K562 (cell line): Measurements from ENCODE around the gene CEP72. TPM values are rescaled to one million over a fixed set of nuclear protein-coding genes. Genes with fewer than 3 reads are reported as not detected.

Experiments
- ATAC-seq: fragments of 200-7000 bp; cut with Tn5 transposase; 3 replicates; pipeline ENCODE4 v1.9.1; 2020; ENCODE audit warnings: moderate library complexity
- BruUV-seq: library from RNA; stranded (reverse); fragments of 400-500 nt; replicated peaks from 2 replicates; lab custom pipeline; 2021; lab: Mats Ljungman, UMichigan
- CTCF ChIA-PET: fragments of 300-600 bp; formaldehyde crosslinking; extraction: SDS; loops from one replicate; lab custom pipeline; 2021; ENCODE audit warnings: low intra/inter-chr PET ratio; lab: Yijun Ruan, JAX
- POLR2A ChIA-PET: fragments of 300-600, 350-650 bp; sonication (Branson Sonifier 250); formaldehyde crosslinking; extraction: SDS; loops from one replicate; lab custom pipeline; 2021; ENCODE audit warnings: antibody characterized with exemption, inconsistent platforms; lab: Yijun Ruan, JAX
- DNase-seq, 4 experiments: peaks; one replicate each; pipeline versions ENCODE4 v3.0.0 to v3.0.0-alpha.2; 2011 to 2018; ENCODE audit warnings: low spot score in 3 of 4, mixed read lengths in 3 of 4; ENCODE audit errors: extremely low read depth in 1 of 4
- FAIRE-seq: peaks from 2 replicates; lab custom pipeline; 2011; peaks lifted over from hg19 to GRCh38; lab: Jason Lieb, UNC
- H2AFZ ChIP-seq: 2 replicates; pipeline ENCODE4 v1.6.0; 2011; ENCODE audit warnings: low read depth, low read length, control low read depth, inconsistent platforms
- H3K27ac ChIP-seq: fragments of 200-600 bp; 3 replicates; pipeline ENCODE4 v1.8.0; 2011; ENCODE audit warnings: low read depth, mild to moderate bottlenecking, control low read depth, inconsistent platforms, low read length, moderate library complexity, mixed read lengths; ENCODE audit errors: extremely low read depth
- H3K27me3 ChIP-seq, 2 experiments: fragments of 300-600 bp in 1 of 2; 2 replicates in 1 of 2; 3 replicates in 1 of 2; pipeline versions ENCODE4 v1.6.0 to v1.8.0; 2011; ENCODE audit warnings: inconsistent platforms in 2 of 2, low read length in 2 of 2, mild to moderate bottlenecking in 1 of 2, mixed read lengths in 1 of 2, moderate library complexity in 1 of 2; ENCODE audit not compliant: control insufficient read depth in 2 of 2, insufficient read depth in 2 of 2
- H3K36me3 ChIP-seq: fragments of 300-600 bp; 3 replicates; pipeline ENCODE4 v1.8.0; 2011; ENCODE audit warnings: mild to moderate bottlenecking, low read length, inconsistent platforms; ENCODE audit not compliant: control insufficient read depth, insufficient read depth
- H3K4me1 ChIP-seq, 2 experiments: fragments of 200-600 bp in 1 of 2; replicated peaks in 1 of 2; 2 replicates in 1 of 2; 3 replicates in 1 of 2; pipeline versions ENCODE4 v1.5.1 to v1.8.0; 2011; ENCODE audit warnings: inconsistent platforms in 2 of 2, low read length in 2 of 2, mild to moderate bottlenecking in 1 of 2, mixed read lengths in 1 of 2, moderate library complexity in 1 of 2; ENCODE audit not compliant: control insufficient read depth in 2 of 2, insufficient read depth in 2 of 2
- H3K4me2 ChIP-seq: 2 replicates; pipeline ENCODE4 v1.6.1; 2011; ENCODE audit warnings: low read length, control low read depth, inconsistent platforms, mixed read lengths; ENCODE audit not compliant: insufficient read depth
- H3K4me3 ChIP-seq: fragments of 200-600 bp; sonication (generic), shearing (Covaris generic); 2 replicates; pipeline ENCODE4 v1.5.1; 2016; ENCODE audit warnings: control low read depth, inconsistent platforms
- H3K79me2 ChIP-seq: fragments of 200-600 bp; 3 replicates; pipeline ENCODE4 v1.8.0; 2011; ENCODE audit warnings: low read length, inconsistent platforms; ENCODE audit not compliant: control insufficient read depth, insufficient read depth
- H3K9ac ChIP-seq, 2 experiments: 2 replicates each; pipeline versions ENCODE4 v1.6.0 to v1.6.1; 2011; ENCODE audit warnings: low read depth in 2 of 2, low read length in 2 of 2, control low read depth in 1 of 2, inconsistent platforms in 1 of 2, mild to moderate bottlenecking in 1 of 2, mixed read lengths in 1 of 2; ENCODE audit not compliant: insufficient read depth in 1 of 2
- H3K9me1 ChIP-seq: one replicate; pipeline ENCODE4 v1.6.0; 2011; ENCODE audit warnings: inconsistent platforms, mild to moderate bottlenecking, low read length, moderate library complexity; ENCODE audit not compliant: control insufficient read depth, insufficient read depth
- H3K9me3 ChIP-seq: replicated peaks from 2 replicates; pipeline ENCODE4 v1.5.1; 2011; ENCODE audit warnings: low read depth, low read length, inconsistent platforms; ENCODE audit not compliant: control insufficient read depth, insufficient read depth
- H4K20me1 ChIP-seq: replicated peaks from 2 replicates; pipeline ENCODE4 v1.6.1; 2011; ENCODE audit warnings: low read length, inconsistent platforms, mixed read lengths; ENCODE audit not compliant: control insufficient read depth, insufficient read depth
- CBX3 ChIP-seq, 2 experiments: IDR thresholded peaks; 1 replicate in 1 of 2; 2 replicates in 1 of 2; pipeline ENCODE4 v1.6.1; 2012; ENCODE audit warnings: inconsistent platforms in 2 of 2, low read length in 2 of 2, borderline replicate concordance in 1 of 2, control low read depth in 1 of 2
- COPS2 ChIP-seq: fragments of 450-650 bp; conservative IDR thresholded peaks from 2 replicates; pipeline ENCODE4 v1.6.1; 2016; ENCODE audit warnings: mild to moderate bottlenecking, moderate library complexity
- ELF1 ChIP-seq: fragments of 200-800 bp; sonication (Bioruptor generic); IDR thresholded peaks from 2 replicates; pipeline ENCODE4 v1.6.1; 2016; ENCODE audit warnings: missing genetic modification characterization, missing compliant biosample characterization
- ESRRB ChIP-seq: fragments of 250-450 bp; sonication (Bioruptor Pico); IDR thresholded peaks from 2 replicates; pipeline ENCODE4 v1.5.0; 2020; ENCODE audit warnings: mild to moderate bottlenecking, moderate library complexity, borderline replicate concordance
- PHB2 ChIP-seq: fragments of 450-650 bp; IDR thresholded peaks from 2 replicates; pipeline ENCODE4 v1.6.1; 2017; ENCODE audit warnings: low read depth
- PTRF ChIP-seq: fragments of 450-650 bp; IDR thresholded peaks from 2 replicates; pipeline ENCODE4 v1.6.1; 2016; ENCODE audit warnings: mild to moderate bottlenecking, missing genetic modification characterization, missing compliant biosample characterization
- SP1 ChIP-seq: sonication (generic); formaldehyde crosslinking; IDR thresholded peaks from 2 replicates; pipeline ENCODE4 v1.8.1; 2022; ENCODE audit warnings: mild to moderate bottlenecking, missing genetic modification reagents
- YBX1 ChIP-seq: fragments of 450-650 bp; IDR thresholded peaks from 2 replicates; pipeline ENCODE4 v1.7.1; 2016; ENCODE audit warnings: mild to moderate bottlenecking
- WGBS: fragments of 100-300 bp; shearing (Covaris generic); methylation state at CpG from one replicate; pipeline ENCODE4 v1.1.6; 2016; ENCODE audit warnings: low coverage, mixed read lengths; ENCODE audit not compliant: insufficient coverage; ENCODE audit errors: missing lambda C conversion rate; 5-methylcytosine and 5-hydroxymethylcytosine counted together
- in situ Hi-C: fragments of 300-500 bp; cut with MboI; formaldehyde crosslinking; loops from 4 replicates; pipeline ENCODE4 v1.15.0; 2018; ENCODE audit warnings: inconsistent platforms, mixed read lengths
- intact Hi-C: fragments of 100-400 bp; cut with micrococcal nuclease; formaldehyde crosslinking; loops from 2 replicates; pipeline ENCODE4 v1.14.2; 2022
- polyA plus RNA-seq, 8 experiments: library from polyadenylated mRNA; depleted of rRNA in 4 of 8; stranded (reverse) in 5 of 8; unstranded in 3 of 8; fragments of >200 nt; fragmentation: Nextera tagmentation in 2 of 8; fragmentation: Illumina TruSeq in 1 of 8; extraction: Ambion mirVana in 2 of 8; extraction: Trizol in 1 of 8; gene quantifications; 2 replicates each; pipeline versions ENCODE4 v1.2.1 to v1.2.3, GENCODE V29; 2011 to 2014; ENCODE audit warnings: inconsistent platforms in 1 of 8, missing spikeins in 1 of 8
- total RNA-seq, 7 experiments: library from RNA; depleted of rRNA in 6 of 7; stranded (reverse); fragments of >200 nt in 6 of 7; fragmentation: Illumina TruSeq in 2 of 7; extraction: Trizol in 2 of 7; gene quantifications; 2 replicates each; pipeline versions ENCODE4 v1.2.1 to v1.2.3, GENCODE V29; 2011 to 2021; ENCODE audit warnings: low replicate concordance in 1 of 7
- TF ChIP-seq, protein P1 (sequence below): fragments of 200-600 bp; sonication (generic); IDR thresholded peaks from one replicate; pipeline ENCODE4 v1.6.1; 2012; ENCODE audit warnings: mild to moderate bottlenecking, low read depth, low read length, inconsistent platforms
- TF ChIP-seq, protein P2 (sequence below): sonication (generic); formaldehyde crosslinking; IDR thresholded peaks from 2 replicates; pipeline ENCODE4 v1.8.0; 2022; ENCODE audit warnings: missing genetic modification reagents, mild to moderate bottlenecking, moderate library complexity, borderline replicate concordance
- TF ChIP-seq, protein P3 (sequence below): fragments of 450-650 bp; formaldehyde crosslinking; IDR thresholded peaks from 2 replicates; pipeline ENCODE4 v1.4.0; 2022; ENCODE audit warnings: mild to moderate bottlenecking, moderate library complexity

Gene CEP72
- total and polyA plus RNA-seq, 9 of the 15 experiments (the other 6 are each of a cell fraction or from before 2014, with no cell fraction given) = 0.89 to 38.1 (median 14.2) TPM

DNA sequence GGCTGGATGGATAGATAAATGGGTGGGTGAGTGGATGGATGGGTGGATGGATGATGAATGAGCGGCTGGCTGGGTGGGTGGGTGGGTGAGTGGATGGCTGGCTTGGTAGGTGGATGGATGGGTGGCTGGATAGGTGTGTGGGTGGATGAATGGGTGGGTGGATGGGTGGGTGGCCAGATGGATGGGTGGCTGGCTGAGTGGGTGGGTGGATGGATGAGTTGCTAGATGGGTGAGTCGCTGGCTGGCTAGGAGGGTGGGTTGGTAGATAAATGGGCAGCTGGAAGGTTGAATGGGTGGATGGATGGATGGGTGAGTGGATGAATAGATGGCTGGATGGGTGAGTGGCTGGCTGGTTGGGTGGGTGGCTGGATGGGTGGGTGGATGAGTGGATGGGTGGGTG is 27.9 kb upstream of the CEP72 start:
- intact Hi-C loops = no loop called here
- no peak for TF ChIP-seq ELF1 (tag)
- TF ChIP-seq CBX3 (IDR thresholded peaks at IDR 0.05; ENCODE audit: borderline replicate concordance in 1 of 2, low read length in 2 of 2) = no peak
- TF ChIP-seq, protein P1, sequence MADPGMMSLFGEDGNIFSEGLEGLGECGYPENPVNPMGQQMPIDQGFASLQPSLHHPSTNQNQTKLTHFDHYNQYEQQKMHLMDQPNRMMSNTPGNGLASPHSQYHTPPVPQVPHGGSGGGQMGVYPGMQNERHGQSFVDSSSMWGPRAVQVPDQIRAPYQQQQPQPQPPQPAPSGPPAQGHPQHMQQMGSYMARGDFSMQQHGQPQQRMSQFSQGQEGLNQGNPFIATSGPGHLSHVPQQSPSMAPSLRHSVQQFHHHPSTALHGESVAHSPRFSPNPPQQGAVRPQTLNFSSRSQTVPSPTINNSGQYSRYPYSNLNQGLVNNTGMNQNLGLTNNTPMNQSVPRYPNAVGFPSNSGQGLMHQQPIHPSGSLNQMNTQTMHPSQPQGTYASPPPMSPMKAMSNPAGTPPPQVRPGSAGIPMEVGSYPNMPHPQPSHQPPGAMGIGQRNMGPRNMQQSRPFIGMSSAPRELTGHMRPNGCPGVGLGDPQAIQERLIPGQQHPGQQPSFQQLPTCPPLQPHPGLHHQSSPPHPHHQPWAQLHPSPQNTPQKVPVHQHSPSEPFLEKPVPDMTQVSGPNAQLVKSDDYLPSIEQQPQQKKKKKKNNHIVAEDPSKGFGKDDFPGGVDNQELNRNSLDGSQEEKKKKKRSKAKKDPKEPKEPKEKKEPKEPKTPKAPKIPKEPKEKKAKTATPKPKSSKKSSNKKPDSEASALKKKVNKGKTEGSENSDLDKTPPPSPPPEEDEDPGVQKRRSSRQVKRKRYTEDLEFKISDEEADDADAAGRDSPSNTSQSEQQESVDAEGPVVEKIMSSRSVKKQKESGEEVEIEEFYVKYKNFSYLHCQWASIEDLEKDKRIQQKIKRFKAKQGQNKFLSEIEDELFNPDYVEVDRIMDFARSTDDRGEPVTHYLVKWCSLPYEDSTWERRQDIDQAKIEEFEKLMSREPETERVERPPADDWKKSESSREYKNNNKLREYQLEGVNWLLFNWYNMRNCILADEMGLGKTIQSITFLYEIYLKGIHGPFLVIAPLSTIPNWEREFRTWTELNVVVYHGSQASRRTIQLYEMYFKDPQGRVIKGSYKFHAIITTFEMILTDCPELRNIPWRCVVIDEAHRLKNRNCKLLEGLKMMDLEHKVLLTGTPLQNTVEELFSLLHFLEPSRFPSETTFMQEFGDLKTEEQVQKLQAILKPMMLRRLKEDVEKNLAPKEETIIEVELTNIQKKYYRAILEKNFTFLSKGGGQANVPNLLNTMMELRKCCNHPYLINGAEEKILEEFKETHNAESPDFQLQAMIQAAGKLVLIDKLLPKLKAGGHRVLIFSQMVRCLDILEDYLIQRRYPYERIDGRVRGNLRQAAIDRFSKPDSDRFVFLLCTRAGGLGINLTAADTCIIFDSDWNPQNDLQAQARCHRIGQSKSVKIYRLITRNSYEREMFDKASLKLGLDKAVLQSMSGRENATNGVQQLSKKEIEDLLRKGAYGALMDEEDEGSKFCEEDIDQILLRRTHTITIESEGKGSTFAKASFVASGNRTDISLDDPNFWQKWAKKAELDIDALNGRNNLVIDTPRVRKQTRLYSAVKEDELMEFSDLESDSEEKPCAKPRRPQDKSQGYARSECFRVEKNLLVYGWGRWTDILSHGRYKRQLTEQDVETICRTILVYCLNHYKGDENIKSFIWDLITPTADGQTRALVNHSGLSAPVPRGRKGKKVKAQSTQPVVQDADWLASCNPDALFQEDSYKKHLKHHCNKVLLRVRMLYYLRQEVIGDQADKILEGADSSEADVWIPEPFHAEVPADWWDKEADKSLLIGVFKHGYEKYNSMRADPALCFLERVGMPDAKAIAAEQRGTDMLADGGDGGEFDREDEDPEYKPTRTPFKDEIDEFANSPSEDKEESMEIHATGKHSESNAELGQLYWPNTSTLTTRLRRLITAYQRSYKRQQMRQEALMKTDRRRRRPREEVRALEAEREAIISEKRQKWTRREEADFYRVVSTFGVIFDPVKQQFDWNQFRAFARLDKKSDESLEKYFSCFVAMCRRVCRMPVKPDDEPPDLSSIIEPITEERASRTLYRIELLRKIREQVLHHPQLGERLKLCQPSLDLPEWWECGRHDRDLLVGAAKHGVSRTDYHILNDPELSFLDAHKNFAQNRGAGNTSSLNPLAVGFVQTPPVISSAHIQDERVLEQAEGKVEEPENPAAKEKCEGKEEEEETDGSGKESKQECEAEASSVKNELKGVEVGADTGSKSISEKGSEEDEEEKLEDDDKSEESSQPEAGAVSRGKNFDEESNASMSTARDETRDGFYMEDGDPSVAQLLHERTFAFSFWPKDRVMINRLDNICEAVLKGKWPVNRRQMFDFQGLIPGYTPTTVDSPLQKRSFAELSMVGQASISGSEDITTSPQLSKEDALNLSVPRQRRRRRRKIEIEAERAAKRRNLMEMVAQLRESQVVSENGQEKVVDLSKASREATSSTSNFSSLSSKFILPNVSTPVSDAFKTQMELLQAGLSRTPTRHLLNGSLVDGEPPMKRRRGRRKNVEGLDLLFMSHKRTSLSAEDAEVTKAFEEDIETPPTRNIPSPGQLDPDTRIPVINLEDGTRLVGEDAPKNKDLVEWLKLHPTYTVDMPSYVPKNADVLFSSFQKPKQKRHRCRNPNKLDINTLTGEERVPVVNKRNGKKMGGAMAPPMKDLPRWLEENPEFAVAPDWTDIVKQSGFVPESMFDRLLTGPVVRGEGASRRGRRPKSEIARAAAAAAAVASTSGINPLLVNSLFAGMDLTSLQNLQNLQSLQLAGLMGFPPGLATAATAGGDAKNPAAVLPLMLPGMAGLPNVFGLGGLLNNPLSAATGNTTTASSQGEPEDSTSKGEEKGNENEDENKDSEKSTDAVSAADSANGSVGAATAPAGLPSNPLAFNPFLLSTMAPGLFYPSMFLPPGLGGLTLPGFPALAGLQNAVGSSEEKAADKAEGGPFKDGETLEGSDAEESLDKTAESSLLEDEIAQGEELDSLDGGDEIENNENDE = no peak
- TF ChIP-seq YBX1 = no peak
- TF ChIP-seq PTRF (tag) = no peak
- no peak for TF ChIP-seq ESRRB (CRISPR knock-in tag)
- no peak for TF ChIP-seq COPS2
- TF ChIP-seq PHB2 = no peak
- TF ChIP-seq, protein P2, sequence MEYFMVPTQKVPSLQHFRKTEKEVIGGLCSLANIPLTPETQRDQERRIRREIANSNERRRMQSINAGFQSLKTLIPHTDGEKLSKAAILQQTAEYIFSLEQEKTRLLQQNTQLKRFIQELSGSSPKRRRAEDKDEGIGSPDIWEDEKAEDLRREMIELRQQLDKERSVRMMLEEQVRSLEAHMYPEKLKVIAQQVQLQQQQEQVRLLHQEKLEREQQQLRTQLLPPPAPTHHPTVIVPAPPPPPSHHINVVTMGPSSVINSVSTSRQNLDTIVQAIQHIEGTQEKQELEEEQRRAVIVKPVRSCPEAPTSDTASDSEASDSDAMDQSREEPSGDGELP (CRISPR knock-in tag) = no peak
- TF ChIP-seq, protein P3, sequence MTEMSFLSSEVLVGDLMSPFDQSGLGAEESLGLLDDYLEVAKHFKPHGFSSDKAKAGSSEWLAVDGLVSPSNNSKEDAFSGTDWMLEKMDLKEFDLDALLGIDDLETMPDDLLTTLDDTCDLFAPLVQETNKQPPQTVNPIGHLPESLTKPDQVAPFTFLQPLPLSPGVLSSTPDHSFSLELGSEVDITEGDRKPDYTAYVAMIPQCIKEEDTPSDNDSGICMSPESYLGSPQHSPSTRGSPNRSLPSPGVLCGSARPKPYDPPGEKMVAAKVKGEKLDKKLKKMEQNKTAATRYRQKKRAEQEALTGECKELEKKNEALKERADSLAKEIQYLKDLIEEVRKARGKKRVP = no peak
- no peak for TF ChIP-seq SP1 (CRISPR knock-in tag)

More for the DNA sequence above, 27.9 kb upstream of the CEP72 start:
- ChIA-PET CTCF (no interaction called here), POLR2A (no interaction called here)
- Histone ChIP-seq H3K9ac (no peak overlapping the region), H3K4me3 (no peak overlapping the region), H3K27me3 (peaks cover 38 to 68% of the 10 kb centered on the region in 2 experiments), H3K9me1 (no peaks in the 10 kb centered on the region), H3K9me3 (no peaks in the 10 kb centered on the region), H2AFZ (no peak overlapping the region), H3K36me3 (no peaks in the 10 kb centered on the region), H3K79me2 (no peaks in the 10 kb centered on the region), H3K4me2 (no peak overlapping the region), H4K20me1 (no peaks in the 10 kb centered on the region; the same call in 1 of the 2 replicates), H3K4me1 (no peaks in the 10 kb centered on the region), H3K27ac (no peak overlapping the region)
- BruUV-seq = no TSS peak
- no peak for DNase-seq
- in situ Hi-C loops = no loop called here
- ATAC-seq = no peak
- WGBS = 0% methylated on average over 1 of the region's 2 CpGs
- no peak for FAIRE-seq
